ENCODE results near the gene DPP4.
"Not testable (repeated sequence)": the region's sequence is repeated elsewhere in the genome, so short reads cannot be mapped to it uniquely, and the experiment has no call there.

The DPP4 gene

GRCh38 chr2:161962160-161962559 lies 111.9 kb downstream of the DPP4 start:
- no peak for DNase-seq (ENCODE audit: low read depth in 2 of 2)

GRCh38 chr2:161961061-161961460 lies 113.0 kb downstream of the DPP4 start:
- DNase-seq (ENCODE audit: low read depth in 2 of 2), result no peak

DNA sequence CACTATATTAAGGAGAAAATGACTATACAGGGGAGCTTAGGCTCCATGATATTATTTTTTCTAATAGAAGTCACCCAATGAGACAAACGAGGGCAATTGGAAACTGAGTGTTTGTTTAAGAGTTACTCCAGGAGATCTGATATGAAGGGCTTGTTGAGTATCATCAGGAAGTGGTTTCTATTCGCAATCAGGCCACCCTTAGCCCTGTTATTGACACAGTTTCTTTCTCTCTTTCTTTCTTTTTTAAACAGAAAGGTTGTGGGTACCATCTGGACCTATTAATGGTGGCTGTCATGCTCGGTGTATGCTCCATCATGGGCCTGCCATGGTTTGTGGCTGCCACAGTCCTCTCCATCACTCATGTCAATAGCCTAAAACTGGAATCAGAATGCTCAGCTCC lies 117.3 kb downstream of the DPP4 start:
- no peak for DNase-seq (ENCODE audit: low read depth in 2 of 2)

DNA sequence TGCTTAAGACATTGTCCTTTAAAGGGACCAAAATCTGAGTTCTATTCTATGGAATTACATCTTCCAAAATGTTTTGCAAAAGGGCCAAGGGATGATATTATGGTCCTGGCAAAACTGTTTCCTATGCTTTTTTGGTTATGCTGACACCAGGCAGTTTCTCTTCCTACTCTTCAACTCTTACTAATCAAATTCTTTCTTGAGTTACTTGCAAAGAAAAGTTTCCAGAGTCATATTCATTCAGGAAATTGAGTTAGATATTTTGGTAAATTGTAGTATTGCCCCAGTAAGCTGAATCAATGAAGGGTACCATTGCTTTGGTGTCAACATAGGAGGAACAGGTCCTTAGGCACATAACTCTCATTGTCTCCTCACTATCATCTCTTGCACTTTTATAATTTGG lies 118.8 kb downstream of the DPP4 start:
- DNase-seq (ENCODE audit: low read depth in 2 of 2), result no peak

DNA sequence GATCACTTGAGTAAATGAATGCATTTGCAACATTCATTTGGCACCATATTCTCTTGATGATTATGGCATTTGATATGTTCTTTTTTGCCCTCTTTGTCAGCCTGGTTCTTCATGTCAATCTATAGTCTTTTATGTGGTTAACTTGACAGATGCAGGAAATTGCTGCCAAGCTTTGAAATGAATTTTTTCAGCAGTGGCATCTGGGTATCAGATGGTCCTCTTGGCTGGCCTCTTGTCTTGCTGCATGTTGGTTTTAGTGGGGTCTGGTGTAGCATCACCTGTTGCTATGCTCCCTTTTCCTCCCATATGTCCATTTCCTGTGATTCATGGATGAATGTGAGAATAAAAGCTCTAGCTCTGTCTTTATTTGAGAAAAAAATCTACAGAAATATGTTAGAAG lies 119.9 kb downstream of the DPP4 start:
- DNase-seq (ENCODE audit: low read depth in 2 of 2), result no peak

DNA sequence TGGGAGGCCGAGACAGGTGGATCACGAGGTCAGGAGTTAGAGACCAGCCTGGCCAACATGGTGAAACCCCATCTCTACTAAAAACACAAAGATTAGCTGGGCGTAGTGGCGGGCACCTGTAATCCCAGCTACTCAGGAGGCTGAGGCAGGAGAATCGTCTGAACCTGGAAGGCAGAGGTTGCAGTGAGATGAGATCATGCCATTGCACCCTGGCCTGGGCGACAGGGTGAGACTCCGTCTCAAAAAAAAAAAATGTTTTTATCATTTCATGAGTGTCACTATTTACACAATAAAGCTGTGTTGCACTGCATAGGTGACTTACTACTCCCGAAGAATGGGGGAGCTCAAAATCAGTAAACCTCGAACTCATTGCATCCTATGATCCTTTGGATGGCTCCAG lies 120.6 kb downstream of the DPP4 start:
- DNase-seq (ENCODE audit: low read depth in 2 of 2), result not testable (repeated sequence)

DNA sequence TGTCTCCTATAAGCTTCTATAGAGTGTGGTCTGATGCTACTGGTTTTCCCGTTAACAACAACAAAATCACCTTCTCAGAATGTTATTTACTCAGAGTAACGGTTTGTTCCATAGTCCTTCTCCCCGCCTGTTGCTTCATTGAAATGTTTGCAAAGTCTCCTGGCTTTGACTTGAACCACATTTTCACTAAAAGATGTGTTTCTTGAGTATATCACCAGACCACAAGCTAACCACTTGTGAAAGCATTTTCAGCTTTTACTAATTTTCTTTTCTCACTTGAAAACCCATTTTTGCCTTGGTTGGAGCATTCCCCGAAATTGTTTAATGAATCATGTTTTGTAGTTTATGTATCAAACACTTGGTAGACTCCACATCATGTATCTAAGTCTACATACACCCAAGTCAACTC lies 121.2 kb downstream of the DPP4 start:
- DNase-seq (ENCODE audit: low read depth in 2 of 2), result no peak

GRCh38 chr2:161947836-161948235 lies 126.2 kb downstream of the DPP4 start:
- no peak for DNase-seq (ENCODE audit: low read depth in 2 of 2)

GRCh38 chr2:161947406-161947805 lies 126.6 kb downstream of the DPP4 start:
- no peak for DNase-seq (ENCODE audit: low read depth in 2 of 2)

- peak in 1 of 2 donors; percentile 25 for DNase-seq (ENCODE audit: low read depth in 2 of 2)
These were observed 127.4 kb downstream of the DPP4 start for GRCh38 chr2:161946489-161947107.

GRCh38 chr2:161943011-161943410 lies 131.0 kb downstream of the DPP4 start:
- DNase-seq (ENCODE audit: low read depth in 2 of 2), result no peak

Measured in activated CD4-positive, alpha-beta T cell treated with anti-CD3 and anti-CD28 coated beads for 24 hours (primary cell).